ENCODE results near the gene KRTAP5-3.
A peak's percentile ranks its signal among the peaks of the same experiment; 100 is the strongest.
"Not testable (repeated sequence)": the region's sequence is repeated elsewhere in the genome, so short reads cannot be mapped to it uniquely, and the experiment has no call there.

KRTAP5-3 gene

GRCh38 chr11:1582909-1583308, 25.4 kb downstream of the KRTAP5-3 start:
- not testable (repeated sequence) for DNase-seq (ENCODE audit: low read depth in 2 of 2)

GRCh38 chr11:1581976-1582375, 26.3 kb downstream of the KRTAP5-3 start:
- DNase-seq (ENCODE audit: low read depth in 2 of 2): no peak

- no peak for DNase-seq (ENCODE audit: low read depth in 2 of 2)
Observed at GRCh38 chr11:1576825-1577224, 31.4 kb downstream of the KRTAP5-3 start.

- not testable (repeated sequence) for DNase-seq (ENCODE audit: low read depth in 2 of 2)
Observed at GRCh38 chr11:1575756-1576155, 32.5 kb downstream of the KRTAP5-3 start.

GRCh38 chr11:1574933-1575242, 33.4 kb downstream of the KRTAP5-3 start:
- DNase-seq (ENCODE audit: low read depth in 2 of 2): no peak

GRCh38 chr11:1574238-1574932, 33.9 kb downstream of the KRTAP5-3 start:
- no peak for DNase-seq (ENCODE audit: low read depth in 2 of 2)

GRCh38 chr11:1573903-1574237, 34.4 kb downstream of the KRTAP5-3 start:
- DNase-seq (ENCODE audit: low read depth in 2 of 2): no peak

GRCh38 chr11:1573077-1573902, 35.0 kb downstream of the KRTAP5-3 start:
- DNase-seq (ENCODE audit: low read depth in 2 of 2): no peak

GRCh38 chr11:1572197-1573076, 35.8 kb downstream of the KRTAP5-3 start, which contains the start of gene DUSP8:
TSS of gene DUSP8 (minus strand) at chr11:1572271. CDS start at chr11:1565826, 6,445 bp downstream.
- DNase-seq (ENCODE audit: low read depth in 2 of 2): peak; percentile 88 to 92

GRCh38 chr11:1571760-1572196, 36.5 kb downstream of the KRTAP5-3 start:
- no peak for DNase-seq (ENCODE audit: low read depth in 2 of 2)

GRCh38 chr11:1570896-1571759, 37.1 kb downstream of the KRTAP5-3 start:
- DNase-seq (ENCODE audit: low read depth in 2 of 2): no peak

- DNase-seq (ENCODE audit: low read depth in 2 of 2): no peak
Observed at GRCh38 chr11:1570531-1570895, 37.8 kb downstream of the KRTAP5-3 start.

- DNase-seq (ENCODE audit: low read depth in 2 of 2): no peak
Observed at GRCh38 chr11:1570001-1570453, 38.2 kb downstream of the KRTAP5-3 start.

GRCh38 chr11:1569251-1569780, 38.9 kb downstream of the KRTAP5-3 start:
- no peak for DNase-seq (ENCODE audit: low read depth in 2 of 2)

- peak in 1 of 2 donors; percentile 44 for DNase-seq (ENCODE audit: low read depth in 2 of 2)
Observed at GRCh38 chr11:1568441-1568911, 39.8 kb downstream of the KRTAP5-3 start.

GRCh38 chr11:1567721-1568100, 40.6 kb downstream of the KRTAP5-3 start:
- DNase-seq (ENCODE audit: low read depth in 2 of 2): no peak

GRCh38 chr11:1567052-1567720, 41.1 kb downstream of the KRTAP5-3 start:
- no peak for DNase-seq (ENCODE audit: low read depth in 2 of 2)

GRCh38 chr11:1566381-1567051, 41.7 kb downstream of the KRTAP5-3 start:
- no peak for DNase-seq (ENCODE audit: low read depth in 2 of 2)

GRCh38 chr11:1565904-1566247, 42.4 kb downstream of the KRTAP5-3 start:
- DNase-seq (ENCODE audit: low read depth in 2 of 2): no peak
